MM.1S (cell line): ENCODE measurements around the gene NTRK3.

ENCODE experiments used
- EZH2 ChIP-seq: fragments of 300-600 bp; sonication (generic); optimal IDR thresholded peaks from 2 replicates; pipeline ENCODE3; 2017; ENCODE audit warnings: low read depth, mild to moderate bottlenecking, antibody characterized with exemption, low read length, mixed read lengths
- EZH2phosphoT487 ChIP-seq: fragments of 300-600 bp; sonication (generic); IDR thresholded peaks from 2 replicates; pipeline ENCODE4 v1.6.1; 2018; ENCODE audit warnings: antibody characterized with exemption, low read length
- TF ChIP-seq, protein P1 (sequence below): fragments of 300-600 bp; sonication (generic); IDR thresholded peaks from 2 replicates; pipeline ENCODE4 v1.5.1; 2016; ENCODE audit warnings: antibody characterized with exemption, low read length, mixed read lengths

DNA sequence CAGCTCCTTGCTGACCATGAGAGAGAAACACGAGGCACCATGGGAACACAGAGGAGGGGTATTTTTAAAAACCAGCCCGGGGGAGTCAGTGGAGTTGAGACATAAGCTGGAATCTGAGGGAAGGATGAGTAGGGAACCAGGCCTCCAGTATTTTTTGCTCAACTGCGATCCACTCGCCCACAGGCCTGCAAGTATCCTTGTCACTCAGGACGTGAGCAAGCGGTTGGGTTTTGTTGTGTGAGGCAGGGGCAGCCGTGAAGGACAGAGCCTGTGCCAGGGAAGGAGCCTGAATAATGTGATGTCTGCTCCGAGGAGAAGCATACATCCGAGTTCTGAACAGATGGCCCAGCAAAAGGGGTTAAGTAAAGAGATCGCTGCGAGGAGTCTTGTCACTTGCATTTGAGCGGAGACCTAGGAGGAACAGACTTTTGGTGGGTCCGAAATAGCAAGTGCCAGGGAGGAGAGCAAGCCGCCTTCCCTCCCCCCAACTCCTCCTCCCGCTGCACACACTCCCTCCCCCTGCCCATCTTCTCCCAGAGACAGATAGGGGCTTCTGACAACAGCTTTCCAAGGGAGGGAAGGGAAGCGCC is 20.4 kb upstream of the NTRK3 start:
- TF ChIP-seq, protein P1, sequence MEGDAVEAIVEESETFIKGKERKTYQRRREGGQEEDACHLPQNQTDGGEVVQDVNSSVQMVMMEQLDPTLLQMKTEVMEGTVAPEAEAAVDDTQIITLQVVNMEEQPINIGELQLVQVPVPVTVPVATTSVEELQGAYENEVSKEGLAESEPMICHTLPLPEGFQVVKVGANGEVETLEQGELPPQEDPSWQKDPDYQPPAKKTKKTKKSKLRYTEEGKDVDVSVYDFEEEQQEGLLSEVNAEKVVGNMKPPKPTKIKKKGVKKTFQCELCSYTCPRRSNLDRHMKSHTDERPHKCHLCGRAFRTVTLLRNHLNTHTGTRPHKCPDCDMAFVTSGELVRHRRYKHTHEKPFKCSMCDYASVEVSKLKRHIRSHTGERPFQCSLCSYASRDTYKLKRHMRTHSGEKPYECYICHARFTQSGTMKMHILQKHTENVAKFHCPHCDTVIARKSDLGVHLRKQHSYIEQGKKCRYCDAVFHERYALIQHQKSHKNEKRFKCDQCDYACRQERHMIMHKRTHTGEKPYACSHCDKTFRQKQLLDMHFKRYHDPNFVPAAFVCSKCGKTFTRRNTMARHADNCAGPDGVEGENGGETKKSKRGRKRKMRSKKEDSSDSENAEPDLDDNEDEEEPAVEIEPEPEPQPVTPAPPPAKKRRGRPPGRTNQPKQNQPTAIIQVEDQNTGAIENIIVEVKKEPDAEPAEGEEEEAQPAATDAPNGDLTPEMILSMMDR: no peak
- TF ChIP-seq EZH2: no peak
- no peak for TF ChIP-seq EZH2phosphoT487
